ENCODE data around the gene RELT. TPM values are rescaled to one million over a fixed set of nuclear protein-coding genes. Genes with fewer than 3 reads are reported as not detected.

Gene RELT
- total RNA-seq, 2 donors from 2014 or later, result 6.5 to 14.2 TPM

GRCh38 chr11:73405146-73405510 is 28.9 kb downstream of the RELT start:
- Histone ChIP-seq H3K9me3 (no peaks in the 10 kb centered on the region), H3K4me1 (ENCODE audit: control insufficient read depth in 1 of 2, low read depth in 2 of 2) (no peaks in the 10 kb centered on the region), H3K4me3 (no peak overlapping the region), H3K27ac (no peak overlapping the region), H3K27me3 (replicated peaks; ENCODE audit: insufficient read depth) (no peaks in the 10 kb centered on the region), H3K36me3 (peaks cover 20% of the 10 kb centered on the region)
- no peak for TF ChIP-seq CTCF (IDR thresholded peaks at IDR 0.05)
- ATAC-seq (ENCODE audit: insufficient number of reproducible peaks, low FRiP score, low read depth), result no peak
- no peak for DNase-seq (ENCODE audit: low spot score)

- H3K27me3 ChIP-seq (replicated peaks; ENCODE audit: insufficient read depth), result no peaks in the 10 kb centered on the region
- no peak for ATAC-seq (ENCODE audit: insufficient number of reproducible peaks, low FRiP score, low read depth)
- H3K36me3 ChIP-seq, result peaks cover 20% of the 10 kb centered on the region
- DNase-seq (ENCODE audit: low spot score), result no peak
- no peak overlapping the region for H3K27ac ChIP-seq
- no peak overlapping the region for H3K4me3 ChIP-seq
- H3K9me3 ChIP-seq, result no peaks in the 10 kb centered on the region
- no peak for TF ChIP-seq CTCF (IDR thresholded peaks at IDR 0.05)
- H3K4me1 ChIP-seq (ENCODE audit: control insufficient read depth in 1 of 2, low read depth in 2 of 2), result no peaks in the 10 kb centered on the region
Observed at GRCh38 chr11:73406131-73406530, 29.9 kb downstream of the RELT start.

- H3K4me3 ChIP-seq, result no peak overlapping the region
- no peak for TF ChIP-seq CTCF (IDR thresholded peaks at IDR 0.05)
- DNase-seq (ENCODE audit: low spot score) (no peak), ATAC-seq (ENCODE audit: insufficient number of reproducible peaks, low FRiP score, low read depth) (no peak)
- H3K9me3 ChIP-seq, result no peaks in the 10 kb centered on the region
- no peaks in the 10 kb centered on the region for H3K4me1 ChIP-seq (ENCODE audit: control insufficient read depth in 1 of 2, low read depth in 2 of 2)
- H3K27ac ChIP-seq, result no peak overlapping the region
- H3K36me3 ChIP-seq, result peaks cover 20% of the 10 kb centered on the region
- no peaks in the 10 kb centered on the region for H3K27me3 ChIP-seq (replicated peaks; ENCODE audit: insufficient read depth)
Observed at GRCh38 chr11:73406619-73407018, 30.4 kb downstream of the RELT start.

- no peak for TF ChIP-seq CTCF (IDR thresholded peaks at IDR 0.05)
- no peak overlapping the region for H3K27ac ChIP-seq
- H3K4me1 ChIP-seq (ENCODE audit: control insufficient read depth in 1 of 2, low read depth in 2 of 2), result peaks cover 7 to 8% of the 10 kb centered on the region in 2 donors
- ATAC-seq (ENCODE audit: insufficient number of reproducible peaks, low FRiP score, low read depth) (no peak), DNase-seq (ENCODE audit: low spot score) (no peak)
- no peaks in the 10 kb centered on the region for H3K9me3 ChIP-seq
- H3K36me3 ChIP-seq, result peaks cover 20% of the 10 kb centered on the region
- H3K4me3 ChIP-seq, result no peak overlapping the region
- no peaks in the 10 kb centered on the region for H3K27me3 ChIP-seq (replicated peaks; ENCODE audit: insufficient read depth)
Observed at GRCh38 chr11:73409431-73409830, 33.2 kb downstream of the RELT start.

GRCh38 chr11:73410627-73411026 is 34.4 kb downstream of the RELT start:
- peaks cover 13 to 20% of the 10 kb centered on the region in 2 donors for H3K4me1 ChIP-seq (ENCODE audit: control insufficient read depth in 1 of 2, low read depth in 2 of 2)
- H3K36me3 ChIP-seq, result peaks cover 17% of the 10 kb centered on the region
- DNase-seq (ENCODE audit: low spot score) (no peak), ATAC-seq (ENCODE audit: insufficient number of reproducible peaks, low FRiP score, low read depth) (no peak)
- H3K27me3 ChIP-seq (replicated peaks; ENCODE audit: insufficient read depth), result no peaks in the 10 kb centered on the region
- no peak for TF ChIP-seq CTCF (IDR thresholded peaks at IDR 0.05)
- no peak overlapping the region for H3K27ac ChIP-seq
- H3K9me3 ChIP-seq, result no peaks in the 10 kb centered on the region
- H3K4me3 ChIP-seq, result no peak overlapping the region

All from thoracic aorta (tissue), 2 donors.